Measurements from ENCODE around the gene RASSF7.

- TF ChIP-seq EZH2 (IDR thresholded peaks at IDR 0.05; ENCODE audit: borderline replicate concordance, insufficient read depth, low read depth, low read length, poor library complexity, severe bottlenecking) (no peak), CTCF (IDR thresholded peaks at IDR 0.05) (no peak)
Observed at GRCh38 chr11:574632-575312, 14.0 kb downstream of the RASSF7 start.

Data from B cell (primary cell).